HepG2 (cell line): ENCODE measurements around the gene BIRC6. TPM values are rescaled to one million over a fixed set of nuclear protein-coding genes. Genes with fewer than 3 reads are reported as not detected.

Experiments used
- ATAC-seq: fragments of 200-7000 bp; cut with Tn5 transposase; 3 replicates; pipeline ENCODE4 v1.9.1; 2020; ENCODE audit warnings: mild to moderate bottlenecking, moderate library complexity
- BruUV-seq: library from RNA; stranded (reverse); fragments of 400-500 nt; replicated peaks from 2 replicates; lab custom pipeline; 2021; lab: Mats Ljungman, UMichigan
- CTCF ChIA-PET: fragments of 300-600 bp; formaldehyde crosslinking; extraction: SDS; loops from one replicate; lab custom pipeline; 2021; ENCODE audit warnings: low total read pairs, inconsistent platforms, low intra/inter-chr PET ratio; lab: Yijun Ruan, JAX
- POLR2A ChIA-PET: fragments of 350-600 bp; sonication (Branson Sonifier 250); formaldehyde crosslinking; loops from one replicate; lab custom pipeline; 2020; ENCODE audit warnings: antibody characterized with exemption, inconsistent platforms; lab: Yijun Ruan, JAX
- DNase-seq: peaks from one replicate; pipeline ENCODE4 v3.0.0-alpha.2; 2015; ENCODE audit warnings: low spot score
- FAIRE-seq: peaks from 3 replicates; lab custom pipeline; 2011; peaks lifted over from hg19 to GRCh38; lab: Jason Lieb, UNC
- H2AFZ ChIP-seq: one replicate; pipeline ENCODE4 v1.6.1; 2011; ENCODE audit warnings: low read length, inconsistent platforms
- H3K27ac ChIP-seq: fragments of 300-600 bp; 3 replicates; pipeline ENCODE4 v1.8.0; 2011; ENCODE audit warnings: mixed run types, mild to moderate bottlenecking, mixed read lengths, low read length, inconsistent platforms; ENCODE audit not compliant: insufficient read depth; ENCODE audit errors: extremely low read length
- H3K27me3 ChIP-seq, 2 experiments: fragments of 200-600 bp in 1 of 2; 2 replicates in 1 of 2; 3 replicates in 1 of 2; pipeline versions ENCODE4 v1.6.0 to v1.8.0; 2011; ENCODE audit warnings: low read length in 2 of 2, mild to moderate bottlenecking in 2 of 2, moderate library complexity in 2 of 2, inconsistent platforms in 1 of 2; ENCODE audit not compliant: insufficient read depth in 2 of 2, control insufficient read depth in 1 of 2
- H3K36me3 ChIP-seq, 2 experiments: fragments of 200-600 bp in 1 of 2; replicated peaks in 1 of 2; 2 replicates in 1 of 2; 3 replicates in 1 of 2; pipeline versions ENCODE4 v1.5.1 to v1.8.0; 2011; ENCODE audit warnings: low read length in 2 of 2, inconsistent platforms in 1 of 2; ENCODE audit not compliant: insufficient read depth in 2 of 2, control insufficient read depth in 1 of 2
- H3K4me1 ChIP-seq: 2 replicates; pipeline ENCODE4 v1.5.1; 2012; ENCODE audit warnings: low read length, inconsistent platforms; ENCODE audit not compliant: insufficient read depth
- H3K4me2 ChIP-seq: 2 replicates; pipeline ENCODE4 v1.6.0; 2011; ENCODE audit warnings: low read depth, low read length, inconsistent platforms
- H3K4me3 ChIP-seq, 3 experiments: fragments of 200-600 bp in 1 of 3; sonication (generic), shearing (Covaris generic) in 1 of 3; replicated peaks in 1 of 3; 2 replicates each; pipeline ENCODE4 v1.5.1; 2011 to 2016; ENCODE audit warnings: low read length in 3 of 3, inconsistent platforms in 2 of 3, low read depth in 2 of 3, mild to moderate bottlenecking in 2 of 3, control low read depth in 1 of 3, mixed read lengths in 1 of 3; ENCODE audit not compliant: insufficient read depth in 1 of 3
- H3K79me2 ChIP-seq: one replicate; pipeline ENCODE4 v1.6.1; 2011; ENCODE audit warnings: low read length, inconsistent platforms; ENCODE audit not compliant: insufficient read depth
- H3K9ac ChIP-seq: 2 replicates; pipeline ENCODE4 v1.6.0; 2011; ENCODE audit warnings: mild to moderate bottlenecking, low read depth, low read length, inconsistent platforms; ENCODE audit not compliant: insufficient read depth
- H3K9me3 ChIP-seq: 2 replicates; pipeline ENCODE4 v1.5.1; 2012; ENCODE audit warnings: mild to moderate bottlenecking, low read length
- H4K20me1 ChIP-seq: 2 replicates; pipeline ENCODE4 v1.6.0; 2011; ENCODE audit warnings: inconsistent platforms, mild to moderate bottlenecking, low read length, moderate library complexity; ENCODE audit not compliant: insufficient read depth
- CSRNP1 ChIP-seq: sonication (generic); formaldehyde crosslinking; IDR thresholded peaks from 2 replicates; pipeline ENCODE4 v1.8.1; 2023; ENCODE audit warnings: mild to moderate bottlenecking, missing genetic modification reagents
- RBAK ChIP-seq: sonication (generic); formaldehyde crosslinking; IDR thresholded peaks from 2 replicates; pipeline ENCODE4 v1.5.1; 2020; ENCODE audit warnings: mild to moderate bottlenecking, missing genetic modification reagents
- TSC22D2 ChIP-seq: sonication (generic); formaldehyde crosslinking; IDR thresholded peaks from 2 replicates; pipeline ENCODE4 v1.5.1; 2020; ENCODE audit warnings: missing genetic modification reagents, mild to moderate bottlenecking, borderline replicate concordance
- ZIK1 ChIP-seq: sonication (generic); formaldehyde crosslinking; IDR thresholded peaks from 2 replicates; pipeline ENCODE4 v1.5.0; 2020; ENCODE audit warnings: mild to moderate bottlenecking, low read depth, missing genetic modification reagents, borderline replicate concordance
- ZKSCAN8 ChIP-seq: IDR thresholded peaks from 2 replicates; pipeline ENCODE4 v1.6.1; 2016; ENCODE audit warnings: borderline replicate concordance, missing genetic modification reagents, missing compliant biosample characterization
- ZNF407 ChIP-seq: sonication (generic); formaldehyde crosslinking; IDR thresholded peaks from one replicate; pipeline ENCODE4 v1.5.1; 2020; ENCODE audit warnings: mild to moderate bottlenecking, missing genetic modification reagents; ENCODE audit errors: not compliant biosample characterization
- ZNF670 ChIP-seq: sonication (generic); formaldehyde crosslinking; IDR thresholded peaks from 2 replicates; pipeline ENCODE4 v1.8.0; 2022; ENCODE audit warnings: mild to moderate bottlenecking, missing genetic modification reagents, borderline replicate concordance
- WGBS: methylation state at CpG from one replicate; pipeline ENCODE4 v1.1.6; 2017; ENCODE audit warnings: low lambda C conversion rate; 5-methylcytosine and 5-hydroxymethylcytosine counted together
- in situ Hi-C: cut with HindIII; loops from 2 replicates; pipeline ENCODE4 v1.10.0; 2017; ENCODE audit warnings: low pct_unique_long_range_greater_than_20kb; ENCODE audit not compliant: extremely low pct_ligation_motif_present
- intact Hi-C: fragments of 100-400 bp; cut with micrococcal nuclease; formaldehyde crosslinking; loops from one replicate; pipeline ENCODE4 v1.10.0; 2022; ENCODE audit not compliant: unreplicated experiment
- polyA plus RNA-seq, 8 experiments: library from polyadenylated mRNA; depleted of rRNA in 3 of 8; stranded (reverse) in 7 of 8; unstranded in 1 of 8; fragments of >200 nt; fragmentation: Illumina TruSeq in 4 of 8; extraction: Trizol in 4 of 8; gene quantifications; 2 replicates each; pipeline versions ENCODE4 v1.2.1 to v1.2.3, GENCODE V29; 2011 to 2016; ENCODE audit warnings: low read depth in 4 of 8, missing spikeins in 1 of 8, mixed read lengths in 1 of 8; ENCODE audit not compliant: insufficient read depth in 1 of 8
- total RNA-seq, 5 experiments: library from RNA; depleted of rRNA; stranded (reverse); fragments of >200 nt; fragmentation: Illumina TruSeq; extraction: Trizol; gene quantifications; 2 replicates each; pipeline ENCODE4 v1.2.3, GENCODE V29; 2016; ENCODE audit warnings: low read depth in 1 of 5

Gene BIRC6
- total and polyA plus RNA-seq, 2 of the 13 experiments (the other 11 are each of a cell fraction or from before 2014, with no cell fraction given) = 65.6 to 120 TPM

- in situ Hi-C loops = no loop called here
- Histone ChIP-seq H3K79me2 (no peaks in the 10 kb centered on the region), H4K20me1 (no peaks in the 10 kb centered on the region), H3K36me3 (no peaks in the 10 kb centered on the region), H3K27ac (peak overlapping the region; percentile 93), H3K9me3 (no peaks in the 10 kb centered on the region), H3K4me2 (peak overlapping the region; percentile 81), H3K9ac (peak overlapping the region; percentile 74), H3K4me1 (peaks cover 49% of the 10 kb centered on the region), H2AFZ (no peak overlapping the region), H3K4me3 (peak overlapping the region in 1 of 3 experiments; percentile 60; a peak in 2 of 6 replicates), H3K27me3 (no peaks in the 10 kb centered on the region)
- DNase-seq = no peak
- ChIA-PET POLR2A (interaction anchor here (0.7 to 4.5 kb wide), 9 partner anchors 16 to 257 kb away, joined by 3 to 36 read pairs (median 4); partner anchors contain the start of genes BIRC6, SLC30A6 and YIPF4), CTCF (no interaction called here)
- BruUV-seq = no TSS peak
- TF ChIP-seq ZNF670 (CRISPR knock-in tag) (0 out of 2 replicates have a peak, but pooled peaks have one; percentile 29), CSRNP1 (CRISPR knock-in tag) (no peak), ZKSCAN8 (CRISPR knock-in tag) (no peak)
- no peak for ATAC-seq
- intact Hi-C loops = no loop called here
- 94% methylated on average over 2 of the region's 2 CpGs for WGBS
- no peak for FAIRE-seq
Observed at GRCh38 chr2:32330136-32330535, 26.7 kb upstream of the BIRC6 start.

- no peak overlapping the region for H3K4me2 ChIP-seq
- DNase-seq = no peak
- no peaks in the 10 kb centered on the region for H3K4me1 ChIP-seq
- intact Hi-C loops (no loop called here), in situ Hi-C loops (no loop called here)
- no peaks in the 10 kb centered on the region for H4K20me1 ChIP-seq
- no peak for ATAC-seq
- no peaks in the 10 kb centered on the region for H3K79me2 ChIP-seq
- H3K27ac ChIP-seq = no peak overlapping the region
- H3K4me3 ChIP-seq = no peak overlapping the region
- POLR2A ChIA-PET = interaction anchor here (0.7 kb wide), 1 partner anchor 285 kb away, joined by 4 read pairs; the partner anchor contains the start of gene TTC27
- CTCF ChIA-PET = no interaction called here
- H3K27me3 ChIP-seq = no peaks in the 10 kb centered on the region
- no peaks in the 10 kb centered on the region for H3K9me3 ChIP-seq
- WGBS = 92% methylated on average over 2 of the region's 2 CpGs
- H3K9ac ChIP-seq = no peak overlapping the region
- no peak for FAIRE-seq
- no peaks in the 10 kb centered on the region for H3K36me3 ChIP-seq
- no TSS peak for BruUV-seq
- no peak overlapping the region for H2AFZ ChIP-seq
- no peak for TF ChIP-seq ZIK1
- TF ChIP-seq ZNF407 (CRISPR knock-in tag) = no peak
- no peak for TF ChIP-seq RBAK (CRISPR knock-in tag)
- TF ChIP-seq TSC22D2 (CRISPR knock-in tag) = no peak
Observed at GRCh38 chr2:32342801-32343200, 14.0 kb upstream of the BIRC6 start.
